ENCODE measurements around the gene RAB22A. TPM values are rescaled to one million over a fixed set of nuclear protein-coding genes. Genes with fewer than 3 reads are reported as not detected.
A peak's percentile ranks its signal among the peaks of the same experiment; 100 is the strongest.

Gene RAB22A, protein sequence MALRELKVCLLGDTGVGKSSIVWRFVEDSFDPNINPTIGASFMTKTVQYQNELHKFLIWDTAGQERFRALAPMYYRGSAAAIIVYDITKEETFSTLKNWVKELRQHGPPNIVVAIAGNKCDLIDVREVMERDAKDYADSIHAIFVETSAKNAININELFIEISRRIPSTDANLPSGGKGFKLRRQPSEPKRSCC
- polyA plus RNA-seq (ENCODE audit: insufficient read length in 10 of 10): 10 to 100 TPM; 12.5 to 18.4 (median 15.2) TPM
- long read RNA-seq, donor 1, full-length matches to known transcripts: 4 of 4 reads
- long read RNA-seq, donor 1, partial matches to known transcripts: 0 of 4 reads
- long read RNA-seq, donor 1, other reads (novel, unspliced or antisense): 0 of 4 reads
- long read RNA-seq, donor 2, full-length matches to known transcripts: 10 of 16 reads
- long read RNA-seq, donor 2, partial matches to known transcripts: 6 of 16 reads
- long read RNA-seq, donor 2, other reads (novel, unspliced or antisense): 0 of 16 reads
- long read RNA-seq, donor 3: 0 reads
- long read RNA-seq, donor 4, full-length matches to known transcripts: 16 of 16 reads
- long read RNA-seq, donor 4, partial matches to known transcripts: 0 of 16 reads
- long read RNA-seq, donor 4, other reads (novel, unspliced or antisense): 0 of 16 reads
- long read RNA-seq, donor 5, full-length matches to known transcripts: 8 of 8 reads
- long read RNA-seq, donor 5, partial matches to known transcripts: 0 of 8 reads
- long read RNA-seq, donor 5, other reads (novel, unspliced or antisense): 0 of 8 reads
- long read RNA-seq, donor 6, full-length matches to known transcripts: 6 of 6 reads
- long read RNA-seq, donor 6, partial matches to known transcripts: 0 of 6 reads
- long read RNA-seq, donor 6, other reads (novel, unspliced or antisense): 0 of 6 reads
- long read RNA-seq, donor 7, full-length matches to known transcripts: 8 of 20 reads
- long read RNA-seq, donor 7, partial matches to known transcripts: 12 of 20 reads
- long read RNA-seq, donor 7, other reads (novel, unspliced or antisense): 0 of 20 reads
- long read RNA-seq, donor 8, full-length matches to known transcripts: 2 of 2 reads
- long read RNA-seq, donor 8, partial matches to known transcripts: 0 of 2 reads
- long read RNA-seq, donor 8, other reads (novel, unspliced or antisense): 0 of 2 reads
- long read RNA-seq, donor 9, full-length matches to known transcripts: 2 of 2 reads
- long read RNA-seq, donor 9, partial matches to known transcripts: 0 of 2 reads
- long read RNA-seq, donor 9, other reads (novel, unspliced or antisense): 0 of 2 reads

DNA sequence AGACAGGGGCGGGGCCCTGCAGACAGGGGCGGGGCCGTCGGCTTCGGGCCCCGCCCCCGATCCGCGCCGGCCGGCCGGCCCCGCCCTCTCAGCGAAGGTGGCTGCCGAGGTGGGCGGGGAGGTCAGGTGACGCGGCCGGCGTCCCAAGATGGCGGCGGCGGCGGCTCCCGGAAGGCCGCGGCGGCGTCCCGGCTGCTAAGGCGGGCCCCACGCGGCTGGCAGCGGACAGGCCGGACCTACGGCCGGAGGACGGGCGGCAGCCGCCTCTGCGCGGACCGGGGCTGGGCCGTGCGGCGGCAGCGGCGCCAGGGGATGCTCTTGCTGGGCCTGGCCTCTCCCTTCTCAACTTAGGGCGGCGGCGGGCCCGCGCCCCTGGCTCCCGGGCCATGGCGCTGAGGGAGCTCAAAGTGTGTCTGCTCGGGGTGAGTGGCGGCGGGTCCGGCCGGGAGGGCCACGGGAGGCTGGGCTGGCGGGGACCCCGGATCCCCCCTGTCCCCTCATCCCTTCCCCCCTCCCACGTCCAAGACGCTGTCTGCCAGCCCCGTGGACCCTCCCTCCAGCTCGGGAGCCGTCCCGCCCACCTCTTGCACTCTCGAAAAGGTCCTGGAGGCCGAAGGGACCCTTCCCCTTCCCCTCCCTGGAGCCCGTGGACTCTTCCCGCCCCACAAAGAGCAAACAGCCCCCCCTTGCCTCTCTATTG, at the start of gene RAB22A:
Gene RAB22A (plus strand): TSS at position 125 of the 700 bp plus-strand sequence. CDS start 262 bp downstream, at position 387.
- peak; percentile 76 to 86 (median 85) for DNase-seq

DNA sequence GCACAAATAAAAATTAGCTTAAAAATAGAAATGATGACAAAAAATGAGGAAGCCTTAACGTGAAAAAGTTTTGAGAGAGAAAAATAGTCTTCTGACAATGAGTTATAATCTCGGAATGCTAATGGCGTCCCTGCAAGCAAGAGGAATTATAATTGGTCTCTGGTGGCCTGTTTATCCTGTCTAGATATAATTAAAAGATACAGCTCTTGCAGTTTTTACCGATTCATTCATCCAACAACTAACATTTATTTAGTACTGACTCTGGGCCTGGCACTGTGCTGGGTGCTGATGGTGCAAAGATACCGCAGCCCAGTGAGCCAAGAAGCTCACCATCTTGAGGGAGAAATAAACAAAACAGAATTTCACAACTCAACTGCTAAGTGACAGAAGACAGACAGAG, 49.5 kb upstream of the RAB22A start:
- no peak for DNase-seq

DNA sequence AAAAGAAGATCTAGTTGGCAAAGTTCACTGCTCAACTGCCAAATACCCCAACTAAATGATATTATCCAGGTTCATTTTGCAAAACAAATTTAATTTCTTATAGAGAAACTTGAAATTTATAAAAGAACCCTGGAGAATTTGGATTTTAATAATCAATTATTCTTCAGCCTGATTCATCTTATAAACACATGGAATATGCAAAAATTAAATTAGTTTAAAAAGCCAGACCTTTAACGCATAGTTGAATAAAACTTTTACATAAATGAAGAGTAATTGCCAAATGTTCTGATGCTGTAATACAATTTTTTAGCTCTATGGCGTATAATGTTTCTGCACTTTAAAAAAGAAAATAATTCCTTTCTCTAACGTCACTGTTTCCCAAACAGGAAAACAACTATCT, 47.9 kb upstream of the RAB22A start:
- no peak for DNase-seq

DNA sequence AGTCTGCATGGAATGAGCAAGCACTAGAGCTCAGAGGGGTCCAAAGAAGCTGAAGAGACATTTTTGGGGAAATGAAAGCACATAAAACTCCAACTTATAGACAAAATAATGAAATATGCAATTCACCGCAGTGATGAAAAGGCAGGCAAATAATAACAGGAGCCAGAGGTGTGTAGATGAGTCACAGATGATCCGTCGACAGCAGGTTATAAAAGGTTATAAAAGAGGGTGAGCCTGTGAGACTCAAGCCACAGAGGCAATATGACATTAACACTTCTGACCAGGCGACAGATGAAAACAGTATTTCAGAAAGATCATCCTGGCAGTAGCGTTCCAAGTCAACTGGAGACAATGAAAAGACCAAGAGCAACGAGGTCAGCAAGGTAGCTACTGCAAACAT, 45.2 kb upstream of the RAB22A start:
- no peak for DNase-seq

DNA sequence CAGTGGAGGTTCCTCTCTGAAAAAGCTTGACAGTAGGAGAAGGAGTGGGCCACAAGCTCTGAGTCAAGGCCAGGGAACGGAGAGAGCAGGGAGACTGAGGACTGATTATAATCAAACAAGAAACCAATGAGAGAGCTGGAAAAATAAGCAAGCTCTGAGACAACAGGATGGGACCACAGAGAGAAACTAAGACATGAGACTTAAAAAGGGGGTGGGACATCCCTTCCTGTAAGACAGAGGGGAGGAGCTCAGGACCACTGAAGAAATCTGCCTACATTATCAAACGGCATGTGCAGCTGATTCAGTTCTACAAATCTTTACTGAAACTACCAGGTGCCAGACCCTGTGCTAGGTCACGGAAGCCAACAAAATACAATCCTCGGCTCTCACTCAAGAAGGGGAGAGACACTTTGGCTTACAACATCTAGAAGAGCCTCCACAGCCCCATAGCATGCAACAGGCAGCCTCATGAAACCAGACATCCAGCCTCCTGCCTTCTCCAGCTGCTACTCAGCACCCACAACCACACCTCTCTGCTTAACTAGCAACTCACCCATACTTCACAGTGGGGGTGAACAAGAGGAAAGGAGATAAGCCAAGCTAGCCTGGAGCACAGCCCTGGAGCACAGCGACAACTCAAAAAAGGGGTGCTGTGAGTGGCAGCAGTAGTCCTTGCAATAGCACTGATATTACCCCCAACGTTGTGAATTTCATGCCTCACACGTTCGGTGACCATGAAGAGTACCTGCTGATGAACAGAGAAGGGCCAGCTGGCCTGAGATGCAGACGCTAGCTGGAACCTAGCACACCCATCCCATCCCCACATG, 41.9 kb upstream of the RAB22A start:
- DNase-seq: no peak

DNA sequence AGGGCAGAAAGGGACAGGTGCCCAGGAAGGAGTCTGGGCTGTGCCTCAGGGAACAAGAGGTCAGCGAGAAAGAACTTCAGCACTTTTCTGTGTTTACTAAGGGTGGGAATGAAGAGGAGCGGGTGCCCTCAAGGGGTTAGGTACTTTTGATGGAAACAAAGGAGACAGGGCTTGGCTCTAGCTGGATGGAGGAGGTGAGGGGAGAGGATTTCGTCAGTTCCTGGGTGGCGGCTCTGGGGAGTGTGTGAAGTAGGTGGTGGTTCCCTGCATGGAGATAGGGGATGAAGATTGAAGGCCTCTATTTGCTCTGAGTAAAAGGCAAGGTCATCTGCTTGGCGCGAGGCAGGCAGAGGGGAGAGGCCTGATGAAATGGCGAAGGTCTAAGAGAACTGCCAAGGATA, 41.1 kb upstream of the RAB22A start:
- DNase-seq: no peak

DNA sequence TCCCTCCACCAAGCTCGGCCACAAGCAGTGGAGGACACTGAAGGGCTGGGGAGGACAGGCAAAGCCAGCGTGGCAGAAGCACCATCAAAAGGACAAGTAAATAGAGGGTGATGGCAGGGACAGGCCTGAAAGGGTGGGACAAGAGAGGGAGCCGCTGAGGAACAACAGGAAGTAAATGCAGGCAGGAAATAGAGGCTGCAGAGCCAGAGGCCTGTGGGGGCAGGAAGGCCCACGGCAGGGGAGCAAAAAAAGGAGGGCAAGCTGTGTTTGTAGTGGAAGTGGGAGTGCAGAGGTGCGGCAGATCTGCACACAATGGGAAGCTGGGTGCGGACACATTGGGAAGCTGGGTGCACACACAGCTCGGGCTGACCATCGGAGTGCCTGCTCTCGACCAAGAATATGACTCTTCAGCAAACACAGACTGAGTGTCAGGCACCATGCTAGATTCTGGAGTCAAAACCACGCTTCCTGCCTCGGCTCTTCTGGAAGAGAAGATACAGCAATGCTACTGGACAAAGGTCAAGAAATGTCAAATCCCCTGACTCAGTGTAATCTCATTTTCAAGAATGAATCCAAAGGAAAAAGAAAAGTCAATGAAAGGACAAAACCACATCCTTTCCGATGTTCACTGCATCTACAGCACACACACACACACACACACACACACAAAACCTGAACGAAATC, 40.4 kb upstream of the RAB22A start:
- no peak for DNase-seq

DNA sequence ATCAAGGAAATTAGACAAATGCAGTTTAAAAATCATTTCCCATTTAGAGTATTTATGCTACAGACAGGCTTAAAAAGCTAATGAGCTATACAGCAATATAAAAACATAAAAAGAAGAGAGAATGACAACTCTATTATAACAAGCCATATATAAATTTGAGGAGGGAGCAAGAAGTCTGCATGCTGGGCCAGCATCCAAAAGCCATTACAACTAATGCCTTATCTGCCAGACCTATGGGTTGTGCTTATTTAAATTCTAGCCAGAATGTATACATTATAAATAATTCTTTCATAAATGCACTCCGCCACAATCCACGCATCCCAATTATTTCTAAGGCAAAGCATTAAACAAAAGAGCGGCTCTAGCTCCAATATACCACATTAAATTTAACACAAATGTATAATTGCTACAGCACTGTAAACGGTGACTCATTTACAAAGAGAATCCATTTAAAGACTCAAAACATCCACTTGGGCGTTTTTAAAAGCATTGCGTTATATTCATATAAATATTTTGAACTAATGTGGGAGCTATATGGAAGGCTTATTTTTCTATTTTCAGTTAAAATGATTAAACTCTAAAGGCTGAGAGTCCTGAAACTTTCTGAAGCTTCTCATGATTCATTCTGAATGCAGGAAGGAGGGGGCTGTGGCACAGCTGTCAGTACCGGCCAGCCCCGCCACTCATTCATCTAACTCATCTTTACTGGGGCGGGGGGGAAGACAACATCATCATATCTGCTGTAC, 37.7 kb upstream of the RAB22A start:
- no peak for DNase-seq

DNA sequence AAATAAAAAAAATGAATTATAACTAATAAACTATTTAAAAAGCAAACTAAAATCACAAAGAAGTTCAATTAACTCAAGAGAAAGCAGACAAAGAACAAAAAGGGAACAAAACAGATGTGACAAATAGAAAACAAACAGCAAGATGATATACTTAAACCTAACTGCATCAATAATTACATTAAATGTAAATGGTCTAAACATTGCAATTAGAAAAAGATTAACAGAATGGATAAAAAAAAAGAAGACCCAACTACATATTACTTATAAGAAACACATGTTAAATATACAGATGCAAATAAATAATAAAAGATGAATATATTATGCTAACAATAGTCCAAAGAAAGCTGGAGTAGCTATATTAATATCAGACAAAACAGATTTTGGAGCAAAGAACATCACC, 35.1 kb upstream of the RAB22A start:
- no peak for DNase-seq

DNA sequence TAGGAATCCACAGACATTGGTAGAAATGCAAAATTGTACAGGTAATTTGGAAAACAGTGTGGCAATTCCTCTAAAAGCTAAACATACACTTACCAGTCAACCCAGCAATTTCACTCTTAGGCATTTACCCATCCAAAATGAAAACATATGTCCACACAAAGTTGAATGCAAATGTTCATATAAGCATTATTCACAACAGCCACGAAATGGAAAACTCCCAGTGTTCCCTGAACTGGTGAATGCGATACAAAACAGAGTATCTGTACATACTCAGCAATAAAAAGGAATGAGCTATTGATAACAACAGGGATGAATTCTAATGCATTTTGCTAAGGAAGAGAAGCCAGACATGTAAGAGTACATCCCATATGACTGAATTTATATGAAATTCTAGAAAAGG, 32.4 kb upstream of the RAB22A start:
- no peak for DNase-seq

DNA sequence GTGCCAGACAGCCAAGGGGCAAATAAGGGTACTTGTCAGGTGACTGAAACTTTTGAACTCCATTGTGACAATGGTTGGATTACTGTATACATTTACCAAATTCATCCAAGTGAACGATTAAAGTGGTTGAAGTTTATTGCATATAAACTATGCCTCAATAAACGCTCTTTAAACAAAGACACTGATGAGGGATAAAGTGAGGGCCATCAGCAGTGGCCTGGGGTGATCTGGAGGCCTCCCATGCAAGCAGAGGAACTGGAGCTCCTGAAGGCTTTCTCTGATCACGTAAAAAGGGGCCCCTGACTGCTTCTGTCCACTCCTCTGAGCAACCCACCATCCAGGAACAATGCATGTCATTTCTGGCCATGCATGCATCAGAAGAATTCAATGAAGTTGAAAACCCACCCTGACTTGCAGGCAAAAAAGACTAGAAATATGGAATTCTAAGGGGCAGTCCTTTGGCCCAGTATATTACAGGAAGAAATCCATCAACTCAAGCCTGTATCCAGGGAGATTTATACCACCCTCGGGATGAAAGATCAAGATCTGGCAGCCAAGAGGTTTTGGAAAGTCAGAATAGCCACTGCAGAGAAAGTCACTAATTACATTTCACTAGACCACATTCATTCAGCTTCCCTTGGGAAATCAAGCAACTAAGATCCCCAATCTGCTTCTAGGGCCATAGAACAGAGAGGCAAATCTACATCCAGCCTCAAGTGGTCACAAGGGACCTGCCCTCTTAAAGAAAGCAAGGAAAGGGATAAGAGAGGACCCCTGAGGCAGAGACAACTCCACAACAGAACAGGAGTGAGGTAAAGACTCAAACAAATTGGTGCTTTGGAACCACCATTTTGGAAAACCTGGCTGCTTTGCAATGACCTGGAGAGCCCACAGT, 31.7 kb upstream of the RAB22A start:
- DNase-seq: no peak

DNA sequence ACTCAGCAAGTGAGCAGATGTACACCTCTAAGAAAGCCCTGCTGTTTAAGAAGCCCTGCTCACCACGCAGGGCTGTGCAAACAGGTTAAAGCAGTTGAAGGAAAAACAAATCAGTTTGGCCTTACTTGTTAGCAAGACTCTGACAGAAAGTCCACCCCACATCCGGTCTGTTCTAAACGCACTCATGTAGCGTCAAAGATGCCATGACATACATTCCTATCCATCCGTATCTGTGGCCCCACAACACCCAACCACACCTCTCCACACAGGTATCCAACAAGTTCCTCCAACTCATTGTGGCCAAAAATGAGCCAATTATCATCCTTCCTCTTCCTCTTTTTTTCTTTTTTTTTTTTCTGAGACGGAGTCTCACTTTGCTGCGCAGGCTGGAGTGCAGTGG, 22.8 kb upstream of the RAB22A start:
- no peak for DNase-seq

DNA sequence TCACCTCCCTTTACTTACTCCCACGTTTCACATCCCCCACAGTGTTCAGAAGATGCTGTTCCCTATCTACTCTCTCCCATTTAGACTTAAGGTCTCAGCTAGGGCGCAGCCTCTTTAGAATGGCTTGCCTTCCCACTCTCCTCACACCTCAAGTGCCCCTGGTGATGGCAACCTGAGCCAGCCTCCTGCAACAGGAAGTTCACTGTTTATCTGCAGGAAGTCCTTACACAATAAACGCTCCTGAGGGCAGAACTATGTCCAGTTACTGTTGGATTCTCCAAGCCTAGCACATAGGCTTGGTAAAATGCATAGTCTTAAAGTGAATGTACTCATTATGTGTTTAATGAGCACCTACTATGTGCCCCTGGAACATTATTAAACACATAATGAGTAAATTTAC, 21.9 kb upstream of the RAB22A start:
- DNase-seq: no peak

DNA sequence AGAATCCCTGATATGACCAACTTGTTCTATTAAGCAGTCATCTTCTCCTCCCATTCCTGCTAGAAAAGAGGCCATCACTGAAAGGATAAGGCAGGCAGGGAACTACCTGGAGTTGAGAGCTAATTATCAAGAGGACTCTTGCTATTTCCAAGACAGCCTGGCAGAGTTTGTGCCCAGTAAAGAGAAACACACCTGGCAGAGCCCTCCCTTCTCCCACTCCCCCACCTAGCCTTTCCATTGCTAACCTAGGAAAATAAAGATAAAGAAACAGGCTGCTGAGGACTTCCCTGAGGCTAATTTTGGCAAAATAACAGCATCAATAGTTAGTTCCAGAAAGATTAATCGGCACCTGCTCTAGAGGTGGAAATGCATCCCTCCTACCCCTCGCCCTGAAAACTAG, 20.4 kb upstream of the RAB22A start:
- no peak for DNase-seq

DNA sequence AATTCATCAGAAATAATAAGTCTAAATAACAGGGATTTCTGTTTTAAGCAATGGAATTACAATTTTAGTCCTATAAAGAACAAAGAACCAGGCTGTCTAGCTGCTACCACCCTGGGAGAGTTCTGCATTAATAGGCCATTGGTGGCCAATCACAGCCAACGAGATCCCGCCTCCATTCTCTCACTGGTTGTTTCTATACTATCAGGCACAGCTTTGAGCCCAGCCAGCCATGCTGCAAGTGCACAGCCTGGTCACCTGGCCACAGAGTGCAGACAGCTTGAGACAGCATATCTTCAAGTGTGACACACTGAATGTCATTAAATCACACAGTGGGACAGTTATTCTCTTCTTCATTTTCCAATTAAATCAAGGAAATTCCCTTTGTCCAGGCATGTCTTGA, 16.1 kb upstream of the RAB22A start:
- no peak for DNase-seq

DNA sequence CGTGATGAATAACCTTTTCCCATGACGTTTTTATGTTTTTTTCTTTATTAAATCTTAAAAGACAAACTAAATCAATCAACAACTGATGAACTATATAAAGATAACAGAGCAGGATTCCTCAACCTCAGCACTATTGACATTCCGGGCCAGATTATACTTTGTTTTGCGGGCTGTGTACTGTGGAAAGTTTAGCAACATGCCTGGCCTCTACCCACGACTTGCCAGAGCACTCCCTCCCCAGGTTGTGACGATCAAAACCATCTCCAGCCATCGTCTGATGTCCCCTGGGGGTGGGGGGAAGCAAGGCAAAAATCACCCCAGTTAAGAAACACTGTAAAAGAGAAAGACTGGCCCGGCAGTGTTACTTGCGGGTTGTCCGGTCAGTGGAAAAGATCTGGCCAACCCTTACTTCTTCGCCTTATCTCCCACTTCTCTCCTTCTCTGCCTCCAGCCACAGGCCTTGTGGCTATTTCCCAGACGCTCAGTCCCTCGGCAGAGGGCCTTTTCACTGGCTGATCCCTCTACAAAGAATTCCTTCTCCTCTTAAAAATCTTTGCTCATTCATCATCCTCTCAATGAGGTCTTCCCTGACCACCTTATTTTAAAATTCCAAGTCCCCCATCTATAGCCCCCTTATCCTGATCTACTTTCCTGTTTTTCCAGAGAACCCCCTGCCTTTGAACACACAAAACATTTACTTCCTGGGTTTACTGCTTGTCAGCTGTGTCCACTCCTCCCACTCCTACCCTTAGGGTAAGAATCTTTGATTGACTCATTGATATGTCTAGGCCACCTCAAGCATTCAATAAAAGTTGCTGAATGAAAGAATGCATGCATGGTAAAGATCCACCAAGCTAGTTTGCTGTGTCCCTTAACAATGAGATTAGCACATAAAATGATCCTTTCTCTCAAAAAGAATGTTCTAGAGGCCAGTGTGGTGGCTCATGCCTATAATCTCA, 14.7 kb upstream of the RAB22A start:
- no peak for DNase-seq

All from muscle of back (tissue), 13 donors.